ENCODE data around the gene FBXW5. TPM values are rescaled to one million over a fixed set of nuclear protein-coding genes. Genes with fewer than 3 reads are reported as not detected.

Gene FBXW5
- total RNA-seq, 2 donors from 2014 or later, result 66.9 to 107 TPM

Other genes starting within 250 kb of the FBXW5 start
- gene DIPK1B, start 232.2 kb downstream of the FBXW5 start, total RNA-seq, result under 1 TPM in 1 of 2 donors, not detected in 1; 0.37 TPM
- gene LCN10, start 201.8 kb downstream of the FBXW5 start, total RNA-seq, result 1 to 10 TPM in 1 of 2 donors, under 1 TPM in 1; 0.89 to 1.6 TPM
- gene LCN6, start 196.2 kb downstream of the FBXW5 start, total RNA-seq, result not detected
- gene LCN8, start 186.5 kb downstream of the FBXW5 start, total RNA-seq, result not detected
- not detected for gene LCN15, start 180.2 kb downstream of the FBXW5 start, total RNA-seq
- 10 to 100 TPM; 31.1 to 46.8 TPM for gene TMEM141, start 153.4 kb downstream of the FBXW5 start, total RNA-seq
- 1 to 10 TPM in 1 of 2 donors, under 1 TPM in 1; 0.18 to 1.3 TPM for gene CCDC183, start 148.4 kb downstream of the FBXW5 start, total RNA-seq
- 100 to 1,000 TPM in 1 of 2 donors, 10 to 100 TPM in 1; 79.3 to 101 TPM for gene RABL6, start 136.8 kb downstream of the FBXW5 start, total RNA-seq
- 1 to 10 TPM; 3.7 to 6.7 TPM for gene AJM1, start 102.3 kb downstream of the FBXW5 start, total RNA-seq
- gene PHPT1, start 95.3 kb downstream of the FBXW5 start, total RNA-seq, result 100 to 1,000 TPM; 129 to 167 TPM
- 10 to 100 TPM; 17.7 to 21.5 TPM for gene MAMDC4, start 92.4 kb downstream of the FBXW5 start, total RNA-seq
- 100 to 1,000 TPM; 272 to 274 TPM for gene EDF1, start 78.4 kb downstream of the FBXW5 start, total RNA-seq
- 10 to 100 TPM; 53.7 to 56.5 TPM for gene TRAF2, start 58.2 kb downstream of the FBXW5 start, total RNA-seq
- 1 to 10 TPM; 1.5 to 2.5 TPM for gene C8G, start 505 bp upstream of the FBXW5 start, total RNA-seq
- 1 to 10 TPM in 1 of 2 donors, under 1 TPM in 1; 0.64 to 2.0 TPM for gene LCN12, start 7.5 kb upstream of the FBXW5 start, total RNA-seq
- gene PTGDS, start 32.8 kb upstream of the FBXW5 start, total RNA-seq, result not detected
- not detected for gene LCNL1, start 38.3 kb upstream of the FBXW5 start, total RNA-seq
- 10 to 100 TPM; 36.7 to 64.5 TPM for gene PAXX, start 47.7 kb upstream of the FBXW5 start, total RNA-seq
- gene CLIC3, start 51.8 kb upstream of the FBXW5 start, total RNA-seq, result not detected
- gene ABCA2, start 83.5 kb upstream of the FBXW5 start, total RNA-seq, result 10 to 100 TPM; 17.8 to 21.9 TPM
- 1 to 10 TPM; 1.4 to 1.6 TPM for gene FUT7, start 87.3 kb upstream of the FBXW5 start, total RNA-seq
- gene NPDC1, start 101.4 kb upstream of the FBXW5 start, total RNA-seq, result 10 to 100 TPM; 29.4 to 34.2 TPM
- under 1 TPM in 1 of 2 donors, not detected in 1; 0.27 TPM for gene ENTPD2, start 109.3 kb upstream of the FBXW5 start, total RNA-seq
- gene SAPCD2, start 125.8 kb upstream of the FBXW5 start, total RNA-seq, result 10 to 100 TPM in 1 of 2 donors, 1 to 10 TPM in 1; 3.5 to 13.3 TPM
- gene UAP1L1, start 132.8 kb upstream of the FBXW5 start, total RNA-seq, result 10 to 100 TPM in 1 of 2 donors, 1 to 10 TPM in 1; 7.5 to 28.2 TPM
- gene MAN1B1, start 142.2 kb upstream of the FBXW5 start, total RNA-seq, result 10 to 100 TPM; 23.8 to 41.4 TPM
- gene DPP7, start 170.0 kb upstream of the FBXW5 start, total RNA-seq, result 100 to 1,000 TPM; 172 to 236 TPM
- under 1 TPM in 1 of 2 donors, not detected in 1; 0.10 TPM for gene GRIN1, start 194.4 kb upstream of the FBXW5 start, total RNA-seq
- gene LRRC26, start 225.3 kb upstream of the FBXW5 start, total RNA-seq, result not detected
- gene TMEM210, start 227.3 kb upstream of the FBXW5 start, total RNA-seq, result not detected
- 10 to 100 TPM; 48.1 to 68.3 TPM for gene ANAPC2, start 243.8 kb upstream of the FBXW5 start, total RNA-seq
- 10 to 100 TPM; 37.1 to 64.0 TPM for gene SSNA1, start 243.9 kb upstream of the FBXW5 start, total RNA-seq

Measured in activated naive CD4-positive, alpha-beta T cell treated with anti-CD3 and anti-CD28 coated beads, Interleukin-2, amount 50 U/mL, for 72 hours (primary cell).